H9 (cell line): ENCODE results near the gene SPECC1. TPM values are rescaled to one million over a fixed set of nuclear protein-coding genes. Genes with fewer than 3 reads are reported as not detected.

Experiments used
- DNase-seq: peaks from one replicate; pipeline ENCODE4 v3.0.0-alpha.2; 2017
- H2AFZ ChIP-seq: one replicate; pipeline ENCODE4 v1.6.1; 2013; ENCODE audit warnings: mild to moderate bottlenecking, low read length, control low read depth, moderate library complexity
- H2AK5ac ChIP-seq: 2 replicates; pipeline ENCODE4 v1.6.1; 2013; ENCODE audit warnings: low read length, control low read depth, mixed read lengths; ENCODE audit not compliant: insufficient read length
- H2BK120ac ChIP-seq: one replicate; pipeline ENCODE4 v1.6.1; 2013; ENCODE audit warnings: low read depth, mild to moderate bottlenecking, low read length, control low read depth, inconsistent platforms; ENCODE audit not compliant: poor library complexity, severe bottlenecking
- H2BK12ac ChIP-seq: 2 replicates; pipeline ENCODE4 v1.6.1; 2013; ENCODE audit warnings: low read length, control low read depth, mixed read lengths, low read depth; ENCODE audit not compliant: insufficient read length
- H2BK15ac ChIP-seq: 2 replicates; pipeline ENCODE4 v1.6.1; 2013; ENCODE audit warnings: low read depth, low read length, control low read depth
- H2BK20ac ChIP-seq: one replicate; pipeline ENCODE4 v1.6.1; 2013; ENCODE audit warnings: low read depth, mild to moderate bottlenecking, low read length, control low read depth, inconsistent platforms; ENCODE audit not compliant: poor library complexity, severe bottlenecking
- H2BK5ac ChIP-seq: 2 replicates; pipeline ENCODE4 v1.6.1; 2013; ENCODE audit warnings: low read length, control low read depth, mixed read lengths; ENCODE audit not compliant: insufficient read length
- H3K14ac ChIP-seq: 2 replicates; pipeline ENCODE4 v1.6.1; 2013; ENCODE audit warnings: low read length, control low read depth; ENCODE audit not compliant: insufficient read depth
- H3K18ac ChIP-seq: 2 replicates; pipeline ENCODE4 v1.6.1; 2013; ENCODE audit warnings: low read depth, mild to moderate bottlenecking, mixed read lengths, low read length, control low read depth; ENCODE audit not compliant: insufficient read length
- H3K23ac ChIP-seq: 2 replicates; pipeline ENCODE4 v1.6.1; 2013; ENCODE audit warnings: low read length, control low read depth, mixed read lengths, low read depth; ENCODE audit not compliant: insufficient read length
- H3K23me2 ChIP-seq: 2 replicates; pipeline ENCODE4 v1.6.1; 2013; ENCODE audit warnings: low read depth, mild to moderate bottlenecking, mixed read lengths, low read length, control low read depth; ENCODE audit not compliant: insufficient read length, poor library complexity, severe bottlenecking
- H3K27ac ChIP-seq: 2 replicates; pipeline ENCODE4 v1.5.1; 2013; ENCODE audit warnings: low read length, control low read depth, mixed read lengths, low read depth; ENCODE audit not compliant: insufficient read length
- H3K27me3 ChIP-seq: 2 replicates; pipeline ENCODE4 v1.6.1; 2013; ENCODE audit warnings: low read length, control low read depth, inconsistent platforms; ENCODE audit not compliant: insufficient read depth
- H3K4ac ChIP-seq: 2 replicates; pipeline ENCODE4 v1.6.1; 2013; ENCODE audit warnings: low read depth, mild to moderate bottlenecking, control low read depth, inconsistent platforms, low read length, moderate library complexity
- H3K4me1 ChIP-seq: 2 replicates; pipeline ENCODE4 v1.6.1; 2013; ENCODE audit warnings: low read length, control low read depth, inconsistent platforms; ENCODE audit not compliant: insufficient read depth
- H3K4me2 ChIP-seq: 2 replicates; pipeline ENCODE4 v1.6.1; 2013; ENCODE audit warnings: low read length, control low read depth, mixed read lengths; ENCODE audit not compliant: insufficient read length, insufficient read depth
- H3K56ac ChIP-seq: 2 replicates; pipeline ENCODE4 v1.6.1; 2013; ENCODE audit warnings: low read depth, mild to moderate bottlenecking, mixed read lengths, low read length, control low read depth; ENCODE audit not compliant: insufficient read length
- H3K79me1 ChIP-seq: 2 replicates; pipeline ENCODE4 v1.6.1; 2013; ENCODE audit warnings: low read depth, mild to moderate bottlenecking, moderate library complexity, low read length, control low read depth, inconsistent platforms; ENCODE audit not compliant: insufficient read depth, poor library complexity, severe bottlenecking
- H3K79me2 ChIP-seq: 2 replicates; pipeline ENCODE4 v1.6.1; 2013; ENCODE audit warnings: low read length, control low read depth, inconsistent platforms; ENCODE audit not compliant: insufficient read depth
- H3K9ac ChIP-seq: 2 replicates; pipeline ENCODE4 v1.6.1; 2013; ENCODE audit warnings: low read length, control low read depth, mixed read lengths; ENCODE audit not compliant: insufficient read length; ENCODE audit errors: extremely low read depth
- H3K9me3 ChIP-seq: one replicate; pipeline ENCODE4 v1.6.1; 2013; ENCODE audit warnings: low read depth, low read length, inconsistent platforms; ENCODE audit not compliant: control insufficient read depth
- H3T11ph ChIP-seq: one replicate; pipeline ENCODE4 v1.6.1; 2013; ENCODE audit warnings: mild to moderate bottlenecking, low read length, control low read depth, inconsistent platforms
- H4K20me1 ChIP-seq: one replicate; pipeline ENCODE4 v1.6.1; 2013; ENCODE audit not compliant: control insufficient read depth, insufficient read length, insufficient read depth
- H4K5ac ChIP-seq: 2 replicates; pipeline ENCODE4 v1.6.1; 2013; ENCODE audit warnings: low read depth, mild to moderate bottlenecking, mixed read lengths, low read length, control low read depth; ENCODE audit not compliant: insufficient read length
- H4K8ac ChIP-seq: replicated peaks from 2 replicates; pipeline ENCODE4 v1.6.1; 2013; ENCODE audit warnings: low read length, control low read depth, mixed read lengths, low read depth; ENCODE audit not compliant: insufficient read length
- H4K91ac ChIP-seq: 2 replicates; pipeline ENCODE4 v1.6.1; 2013; ENCODE audit warnings: low read depth, mild to moderate bottlenecking, moderate library complexity, mixed read lengths, low read length, control low read depth; ENCODE audit not compliant: insufficient read length
- H3K27ac Mint-ChIP-seq, 3 experiments: 2 replicates in 2 of 3; 3 replicates in 1 of 3; pipeline ENCODE4 v1.8.0; 2020 to 2021; ENCODE audit warnings: mixed read lengths in 3 of 3, mild to moderate bottlenecking in 1 of 3, moderate library complexity in 1 of 3
- H3K27me3 Mint-ChIP-seq: 2 replicates; pipeline ENCODE4 v1.8.0; 2021; ENCODE audit warnings: low read depth, mild to moderate bottlenecking, moderate library complexity, mixed read lengths
- H3K36me3 Mint-ChIP-seq, 3 experiments: 2 replicates in 2 of 3; 3 replicates in 1 of 3; pipeline ENCODE4 v1.8.0; 2020 to 2021; ENCODE audit warnings: low read depth in 3 of 3, mixed read lengths in 3 of 3; ENCODE audit not compliant: insufficient read depth in 1 of 3
- H3K4me1 Mint-ChIP-seq, 2 experiments: 2 replicates each; pipeline ENCODE4 v1.8.0; 2020; ENCODE audit warnings: mixed read lengths in 2 of 2
- H3K4me3 Mint-ChIP-seq, 2 experiments: 2 replicates in 1 of 2; 3 replicates in 1 of 2; pipeline ENCODE4 v1.8.0; 2020 to 2021; ENCODE audit warnings: mild to moderate bottlenecking in 2 of 2, mixed read lengths in 2 of 2, moderate library complexity in 1 of 2
- H3K9me3 Mint-ChIP-seq, 2 experiments: 2 replicates in 1 of 2; 3 replicates in 1 of 2; pipeline ENCODE4 v1.8.0; 2020; ENCODE audit warnings: mild to moderate bottlenecking in 2 of 2, mixed read lengths in 2 of 2, moderate library complexity in 1 of 2
- CTCF ChIP-seq: fragments of 200-600 bp; sonication (generic); conservative IDR thresholded peaks from 3 replicates; pipeline ENCODE4 v1.8.0; 2021; ENCODE audit warnings: antibody characterized with exemption, mild to moderate bottlenecking
- WGBS: extraction: QIAGEN DNeasy Blood & Tissue Kit; methylation state at CpG from one replicate; pipeline ENCODE4 v1.1.7; 2013; ENCODE audit warnings: missing lambda C conversion rate, low lambda C conversion rate, mixed read lengths; ENCODE audit not compliant: insufficient read length; ENCODE audit errors: extremely low coverage; 5-methylcytosine and 5-hydroxymethylcytosine counted together
- total RNA-seq: library from RNA; stranded (reverse); gene quantifications from 2 replicates; pipeline ENCODE4 v1.2.1, GENCODE V29; 2021

SPECC1 gene
- total RNA-seq, 1 experiment from 2014 or later, result 65.7 TPM

- Histone ChIP-seq H2AFZ (no peak overlapping the region), H3T11ph (no peak overlapping the region)
Observed at GRCh38 chr17:20103454-20104446, 94.6 kb downstream of the SPECC1 start.

More at GRCh38 chr17:20103454-20104446, 94.6 kb downstream of the SPECC1 start:
- H2BK12ac ChIP-seq, result no peak overlapping the region
- H3K18ac ChIP-seq, result no peak overlapping the region
- H3K9me3 ChIP-seq, result no peaks in the 10 kb centered on the region
- H3K36me3 Mint-ChIP-seq, result 0 out of 7 replicates have a peak, but pooled peaks cover 0 to 2% (median 0%) of the 10 kb centered on the region in 3 experiments
- H3K4me2 ChIP-seq, result no peak overlapping the region
- H3K79me2 ChIP-seq, result no peaks in the 10 kb centered on the region
- no peak for TF ChIP-seq CTCF
- no peaks in the 10 kb centered on the region for H3K27me3 Mint-ChIP-seq
- H3K56ac ChIP-seq, result no peak overlapping the region
- peak overlapping the region in 1 of 3 experiments; percentile 15; a peak in 1 of 7 replicates for H3K27ac Mint-ChIP-seq
- no peak overlapping the region for H4K91ac ChIP-seq
- H4K20me1 ChIP-seq, result no peaks in the 10 kb centered on the region
- H3K23me2 ChIP-seq, result no peaks in the 10 kb centered on the region
- no peak overlapping the region for H3K4ac ChIP-seq
- H3K9me3 Mint-ChIP-seq, result no peaks in the 10 kb centered on the region; a peak in 1 of 5 replicates
- H2BK5ac ChIP-seq, result no peak overlapping the region
- no peak overlapping the region for H4K5ac ChIP-seq
- H3K23ac ChIP-seq, result no peak overlapping the region
- no peak overlapping the region for H3K9ac ChIP-seq
- peaks cover 3% of the 10 kb centered on the region; the same call in 1 of the 2 replicates for H3K4me1 ChIP-seq
- H2BK20ac ChIP-seq, result no peak overlapping the region
- no peak for DNase-seq
- H3K79me1 ChIP-seq, result no peaks in the 10 kb centered on the region
- peaks cover 19 to 31% of the 10 kb centered on the region in 2 experiments for H3K4me1 Mint-ChIP-seq
- H2AK5ac ChIP-seq, result no peak overlapping the region
- H3K27me3 ChIP-seq, result no peaks in the 10 kb centered on the region
- WGBS, result no CpG with 5 or more reads among the region's 12 CpGs
- H2BK120ac ChIP-seq, result no peak overlapping the region
- H4K8ac ChIP-seq, result no peak overlapping the region
- no peak overlapping the region for H3K27ac ChIP-seq
- no peak overlapping the region for H3K14ac ChIP-seq
- no peak overlapping the region for H2BK15ac ChIP-seq
- H3K4me3 Mint-ChIP-seq, result no peak overlapping the region
